Activated CD8-positive, alpha-beta memory T cell treated with anti-CD3 and anti-CD28 coated beads for 24 hours (primary cell): Measurements from ENCODE around the gene GALNT9.
"Not testable (repeated sequence)": the region's sequence is repeated elsewhere in the genome, so short reads cannot be mapped to it uniquely, and the experiment has no call there.

Experiments used
- DNase-seq: peaks from one replicate; pipeline ENCODE4 v3.0.0-alpha.2; 2020

Gene GALNT9

DNA sequence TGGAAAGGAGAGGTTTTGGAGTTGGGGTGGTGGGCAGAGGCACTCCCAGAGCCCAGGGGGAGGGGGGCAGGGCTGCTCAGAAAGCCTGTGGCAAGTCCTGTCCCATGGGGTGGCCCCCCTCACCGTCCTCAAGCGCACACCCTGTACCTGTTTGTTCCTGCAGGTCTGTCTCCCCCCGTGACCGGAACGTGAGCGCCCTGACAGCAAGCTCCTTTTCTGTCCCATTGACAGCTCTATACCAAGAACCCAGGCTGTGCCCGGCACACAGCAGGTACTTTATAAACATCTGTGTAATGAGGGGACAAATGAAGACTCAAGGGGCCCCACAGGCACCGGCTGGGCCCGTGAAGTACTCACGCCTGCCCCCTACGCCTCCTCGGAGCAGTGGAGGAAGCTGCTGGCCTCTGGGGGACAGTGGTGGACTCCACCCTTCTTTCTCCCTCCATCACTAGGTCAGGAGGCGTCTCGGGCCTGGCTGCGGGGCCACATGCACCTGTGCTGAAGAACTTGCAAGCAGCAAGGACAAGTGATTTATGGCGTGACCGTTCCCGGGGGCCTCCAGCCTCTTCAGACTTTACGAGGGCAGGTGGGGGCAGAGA, 65.8 kb downstream of the GALNT9 start:
- DNase-seq, result no peak

DNA sequence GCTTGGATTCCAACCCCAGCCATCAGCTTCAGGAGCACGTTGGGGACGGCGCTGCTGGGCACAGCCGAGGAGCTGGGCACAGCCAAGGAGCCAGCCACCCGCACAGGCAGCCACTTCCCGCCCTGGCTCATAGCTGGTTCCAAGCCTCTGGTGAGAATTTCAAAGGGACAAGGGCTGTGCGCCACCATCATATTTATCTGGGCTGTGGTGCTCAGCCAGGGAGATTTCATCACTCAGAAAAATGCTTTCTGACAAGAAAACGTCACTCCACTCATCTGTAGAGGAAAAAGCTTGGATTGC, 66.4 kb downstream of the GALNT9 start:
- DNase-seq, result no peak

DNA sequence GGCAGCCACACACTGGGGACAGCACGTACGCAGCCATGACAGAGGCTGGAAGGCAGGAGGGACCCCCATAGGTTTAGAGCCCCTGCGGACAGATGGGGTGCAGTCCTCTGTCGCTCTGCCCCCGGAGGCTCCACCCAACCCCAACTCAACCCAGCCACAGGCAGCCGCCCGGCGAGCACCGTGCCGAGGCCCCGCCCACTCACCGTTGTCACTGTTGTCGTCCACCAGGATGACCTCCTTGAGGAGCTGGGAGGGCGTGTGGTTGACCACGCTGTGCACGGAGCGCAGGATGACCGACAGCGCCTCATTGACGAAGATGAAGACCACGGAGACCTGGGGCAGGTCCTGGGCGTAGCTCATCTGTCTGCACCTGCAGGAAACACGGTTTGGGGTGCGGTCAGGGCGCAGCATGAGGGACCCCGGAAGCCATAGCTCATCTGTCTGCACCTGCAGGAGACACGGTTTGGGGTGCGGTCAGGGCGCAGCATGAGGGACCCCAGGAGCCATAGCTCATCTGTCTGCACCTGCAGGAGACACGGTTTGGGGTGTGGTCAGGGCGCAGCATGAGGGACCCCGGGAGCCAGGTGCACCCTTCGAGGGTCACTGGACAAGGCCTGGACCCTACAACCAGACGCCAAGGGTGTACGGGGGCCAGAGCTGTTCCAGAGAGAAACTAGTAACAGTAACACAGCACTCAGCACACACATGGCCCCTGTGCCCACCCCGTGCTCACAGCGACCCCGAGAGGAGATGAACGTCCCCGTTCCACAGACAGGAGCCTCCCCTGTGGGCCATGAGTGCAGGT, 66.9 kb downstream of the GALNT9 start:
- DNase-seq, result no peak

DNA sequence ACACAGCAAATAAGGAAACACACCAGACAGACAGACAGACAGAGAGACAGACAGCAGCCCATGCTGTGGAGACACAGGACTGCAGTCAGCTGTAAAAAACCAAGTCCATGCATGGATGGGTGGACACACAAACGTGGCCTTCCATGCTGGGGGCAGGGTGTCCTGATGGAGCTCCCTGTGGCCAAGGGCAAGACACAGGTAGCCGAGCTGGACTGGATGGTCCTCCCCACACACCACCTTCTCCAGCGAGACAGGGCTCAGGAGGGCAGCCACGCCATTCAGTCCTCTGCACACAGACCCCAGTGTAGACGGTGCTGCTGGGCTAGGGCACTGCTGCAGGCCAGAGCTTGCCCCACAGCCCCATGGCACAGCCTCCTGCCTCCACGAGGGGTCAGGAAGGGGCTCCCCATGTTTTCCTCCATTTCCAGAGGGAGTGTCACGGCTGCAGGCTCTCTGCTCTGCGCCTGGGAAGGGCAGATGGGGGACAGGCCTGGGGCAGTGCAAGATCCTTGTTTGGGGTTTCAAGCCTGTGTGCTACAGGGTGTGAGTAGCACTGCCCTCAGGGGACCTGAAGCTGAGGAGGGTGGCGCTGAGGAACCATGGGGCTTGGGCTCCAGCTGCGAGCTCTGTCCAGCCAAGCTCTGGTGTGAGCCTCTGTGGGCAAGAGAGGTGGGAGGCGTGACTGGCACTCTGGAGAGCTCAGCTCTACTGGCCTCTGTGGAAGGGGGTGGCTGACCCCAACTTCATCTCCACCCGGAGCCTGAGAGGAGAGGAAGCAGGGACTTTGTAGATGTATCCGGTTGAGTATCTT, 67.9 kb downstream of the GALNT9 start:
- no peak for DNase-seq

DNA sequence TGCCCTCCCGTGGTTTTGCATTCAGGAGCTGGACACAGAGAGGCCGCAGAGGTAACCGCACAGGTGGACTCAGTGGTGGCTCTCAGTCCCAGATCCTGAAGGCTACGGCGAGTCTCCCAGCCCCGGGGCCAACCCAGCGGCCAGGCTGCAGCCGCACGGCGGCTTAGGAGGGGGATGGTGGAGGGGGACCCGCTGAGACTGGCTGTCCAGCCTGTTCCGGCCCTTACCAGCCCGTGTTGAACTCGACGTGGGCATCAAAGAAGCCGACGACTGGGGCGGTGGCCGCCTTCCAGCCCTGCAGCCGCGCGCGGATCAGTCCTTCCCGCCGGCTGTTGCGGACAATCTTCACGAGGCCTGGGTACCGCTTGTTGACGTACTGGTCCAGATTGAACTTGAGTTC, 68.7 kb downstream of the GALNT9 start:
- DNase-seq, result no peak

DNA sequence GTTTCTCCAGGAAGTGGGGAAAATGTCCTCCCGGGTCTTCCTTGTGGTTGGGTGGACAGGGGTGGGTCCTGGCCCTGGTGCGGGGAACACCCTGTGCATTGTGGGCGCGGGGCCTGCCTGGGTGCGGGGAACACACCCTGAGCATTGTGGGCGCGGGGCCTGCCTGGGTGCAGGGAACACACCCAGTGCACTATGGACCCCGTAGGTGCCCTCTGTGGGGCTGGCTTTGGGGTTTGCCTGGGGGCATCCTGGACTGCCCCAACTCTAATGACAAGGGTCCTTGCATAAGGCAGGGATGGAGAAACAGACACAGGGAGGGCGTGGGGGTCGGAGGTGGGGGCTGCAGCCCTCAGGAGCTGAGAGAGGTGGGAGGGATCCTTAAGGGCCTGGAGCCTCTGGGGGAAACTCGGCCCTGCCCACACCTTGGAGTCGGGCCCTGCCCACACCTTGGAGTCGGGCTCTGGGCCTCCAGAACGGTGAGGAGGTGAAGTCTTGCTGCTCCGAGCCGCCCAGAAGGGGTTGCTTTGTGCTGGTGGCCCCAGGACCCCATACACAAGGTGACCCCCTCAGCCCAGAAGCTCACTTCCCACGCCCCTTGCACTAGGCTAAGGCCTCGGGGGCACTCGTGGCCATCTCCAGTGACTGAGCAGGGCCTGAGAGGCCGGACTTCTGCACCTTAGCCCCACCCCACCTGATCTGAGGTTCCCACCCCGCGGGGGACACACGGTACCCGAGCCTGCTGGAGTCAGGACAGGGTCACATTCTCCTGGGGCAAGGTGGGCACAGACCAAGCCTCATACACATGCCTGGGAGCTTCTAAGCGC, 69.3 kb downstream of the GALNT9 start:
- no peak for DNase-seq

DNA sequence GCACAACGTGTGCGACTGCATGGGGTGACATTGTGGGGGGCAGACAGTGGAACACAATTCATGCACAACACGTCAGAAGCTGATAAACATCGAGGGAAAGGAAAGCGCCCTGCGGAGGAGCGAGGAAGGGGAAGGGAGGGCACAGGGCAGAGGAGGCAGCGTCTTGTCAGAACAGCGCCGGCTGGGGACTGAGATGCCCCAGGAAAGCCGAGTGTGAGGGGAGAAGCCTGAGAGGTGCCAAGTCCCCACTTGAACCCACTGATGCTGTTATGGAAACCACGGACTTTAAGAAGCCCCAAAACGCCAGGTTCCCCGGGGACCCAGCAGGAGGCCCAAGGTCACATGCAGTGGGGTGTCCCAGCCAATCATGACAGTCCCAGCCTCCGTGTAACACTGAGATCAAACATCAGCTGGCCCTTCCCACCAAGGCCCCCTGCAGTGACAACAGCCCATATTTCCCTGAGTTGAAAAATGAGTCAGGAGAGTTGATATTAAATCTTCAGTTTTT, 70.0 kb downstream of the GALNT9 start:
- no peak for DNase-seq

DNA sequence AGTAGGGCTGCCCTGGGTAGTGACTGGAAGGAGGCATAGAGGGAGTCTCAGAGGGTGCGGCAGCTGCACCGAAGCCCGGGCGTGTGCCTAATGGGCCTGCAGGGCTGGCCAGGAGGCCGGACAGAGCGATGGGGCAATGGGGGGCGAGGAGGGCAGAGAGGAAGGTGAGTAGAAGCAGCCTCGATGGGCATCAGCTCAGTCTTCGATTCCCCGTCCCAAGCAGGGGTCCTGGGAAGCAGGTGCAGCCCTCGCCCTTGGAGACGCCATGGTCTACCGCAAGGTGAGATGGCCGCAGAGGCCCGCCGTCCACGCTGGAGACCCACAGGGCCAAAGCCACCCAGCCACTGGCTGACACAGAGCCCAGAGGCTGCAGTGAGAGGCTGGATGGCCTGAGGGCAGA, 70.8 kb downstream of the GALNT9 start:
- DNase-seq, result no peak

DNA sequence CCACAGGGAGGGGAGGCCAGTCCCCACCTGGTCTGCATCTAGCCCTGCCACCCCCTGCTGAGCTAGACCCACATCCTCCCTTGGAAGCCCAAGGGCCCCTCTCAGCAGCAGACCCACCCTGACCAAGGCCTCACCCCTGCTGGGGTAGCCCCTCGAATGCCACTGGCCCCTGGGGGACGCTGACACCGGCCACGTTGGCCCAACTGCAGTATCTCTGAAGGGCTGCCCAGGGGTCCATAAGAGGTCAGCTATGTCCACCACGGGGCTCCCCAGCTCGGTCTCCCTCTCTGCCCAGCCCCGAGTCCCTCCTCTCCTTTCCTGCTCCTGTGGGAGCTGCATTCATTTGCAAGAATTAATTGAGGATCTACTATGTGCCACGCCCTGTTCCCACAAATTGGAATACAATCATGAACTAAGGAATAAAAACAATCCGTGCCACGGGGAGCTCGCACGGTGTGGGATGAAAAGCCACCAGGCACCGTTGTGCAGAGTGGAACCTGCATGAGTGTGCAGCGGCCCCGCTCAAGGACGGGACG, 71.4 kb downstream of the GALNT9 start:
- no peak for DNase-seq

DNA sequence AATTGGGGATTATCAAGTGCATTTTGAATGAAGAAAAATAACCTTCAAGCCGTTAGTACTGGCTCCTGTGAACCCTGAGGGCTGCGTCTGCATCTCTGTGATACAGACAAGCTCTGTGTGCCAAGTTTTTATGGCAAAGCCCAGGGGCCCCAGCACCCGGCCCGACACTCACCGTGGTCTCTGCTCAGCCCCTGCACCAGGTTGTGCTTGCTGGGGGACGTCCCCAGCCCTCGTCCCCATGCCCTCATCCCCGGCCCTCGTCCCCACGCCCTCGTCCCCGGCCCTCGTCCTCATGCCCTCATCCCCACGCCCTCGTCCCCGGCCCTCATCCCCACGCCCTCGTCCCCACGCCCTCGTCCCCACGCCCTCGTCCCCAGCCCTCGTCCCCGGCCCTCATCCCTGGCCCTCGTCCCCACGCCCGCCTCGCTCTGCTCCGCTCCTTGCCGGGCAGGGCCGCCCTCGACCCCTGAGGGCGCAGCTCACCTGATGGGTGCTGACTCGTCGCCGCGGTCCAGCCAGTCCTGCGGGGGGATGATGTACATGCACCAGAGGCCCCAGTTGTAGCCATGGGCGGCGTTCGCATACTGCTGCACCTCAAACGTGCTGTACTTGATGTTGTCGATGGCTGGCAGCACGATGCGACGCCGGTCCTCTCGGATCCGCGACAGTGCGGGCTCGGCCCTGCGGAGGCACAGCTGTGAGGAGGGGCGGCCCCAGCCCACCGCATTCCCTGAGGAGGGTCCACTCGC, 72.0 kb downstream of the GALNT9 start:
- DNase-seq, result no peak

DNA sequence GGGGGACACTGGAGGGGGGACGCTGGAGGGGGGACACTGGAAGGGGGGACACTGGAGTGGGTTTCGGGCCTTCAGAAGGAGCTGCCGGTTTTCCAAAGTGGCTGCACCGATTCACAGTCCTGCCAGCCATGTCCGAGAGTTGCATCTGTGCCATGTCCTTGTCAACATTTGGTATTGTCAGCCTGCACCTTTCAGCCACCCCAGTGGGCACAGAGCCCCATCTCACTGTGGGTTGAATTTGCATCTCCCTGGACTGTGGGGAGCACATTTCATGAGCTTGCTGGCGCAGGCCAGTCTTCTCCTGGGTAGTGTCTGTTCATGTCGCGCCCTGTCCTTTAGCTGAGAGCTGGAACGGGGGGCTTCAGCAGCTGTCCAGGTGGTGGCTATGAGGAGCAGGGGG, 72.7 kb downstream of the GALNT9 start:
- no peak for DNase-seq

DNA sequence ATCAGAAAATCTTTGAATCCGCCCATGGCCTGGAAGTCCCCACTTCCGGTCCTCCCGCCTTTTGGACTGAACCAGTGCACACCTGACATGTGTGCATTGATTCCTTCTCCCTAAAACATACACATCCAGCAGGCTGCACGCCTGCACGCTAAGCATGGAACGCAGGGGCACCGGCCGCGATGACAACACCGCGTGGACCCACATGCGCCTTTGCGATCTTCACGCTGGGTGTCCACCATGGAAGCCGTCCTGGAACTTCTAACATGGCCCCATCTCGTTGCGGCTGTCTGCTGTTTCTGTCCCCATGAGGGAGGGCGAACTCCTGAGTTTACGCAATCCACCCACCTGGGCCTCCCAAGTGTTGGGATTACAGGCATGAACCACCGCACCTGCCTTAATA, 73.7 kb downstream of the GALNT9 start:
- no peak for DNase-seq

DNA sequence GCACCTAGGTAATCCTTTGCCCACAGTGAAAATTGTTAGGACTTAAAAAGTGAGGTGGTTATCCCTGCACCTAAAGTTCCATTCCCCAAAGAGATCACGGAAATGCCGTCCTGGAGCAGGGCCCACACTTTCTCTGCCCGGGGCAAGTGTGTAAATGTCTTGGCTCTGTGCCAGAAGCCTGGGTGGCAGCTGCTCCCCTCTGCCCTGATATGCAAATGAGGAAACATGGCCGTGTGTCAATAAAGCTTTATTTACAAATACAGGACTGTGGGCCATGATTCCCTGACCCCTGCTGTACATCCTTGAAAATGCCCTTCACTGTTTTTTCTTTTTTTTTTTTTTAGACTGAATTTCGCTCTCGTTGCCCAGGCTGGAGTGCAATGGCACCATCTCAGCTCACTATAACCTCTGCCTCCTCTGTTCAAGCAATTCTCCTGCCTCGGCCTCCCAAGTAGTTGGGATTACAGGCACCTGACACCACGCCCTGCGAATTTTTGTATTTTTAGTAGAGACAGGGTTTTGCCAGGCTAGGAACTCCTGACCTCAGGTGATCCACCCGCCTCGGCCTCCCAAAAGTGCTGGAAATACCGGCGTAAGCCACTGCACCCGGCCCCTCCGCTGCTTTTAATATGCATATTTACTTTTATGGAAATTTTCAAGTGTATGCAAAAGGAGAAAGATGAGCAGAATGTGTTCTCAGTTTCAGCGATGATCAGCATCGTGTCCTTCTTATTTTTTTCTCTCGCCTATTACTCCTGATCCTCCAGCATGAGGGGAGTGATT, 75.5 kb downstream of the GALNT9 start:
- DNase-seq, result no peak

DNA sequence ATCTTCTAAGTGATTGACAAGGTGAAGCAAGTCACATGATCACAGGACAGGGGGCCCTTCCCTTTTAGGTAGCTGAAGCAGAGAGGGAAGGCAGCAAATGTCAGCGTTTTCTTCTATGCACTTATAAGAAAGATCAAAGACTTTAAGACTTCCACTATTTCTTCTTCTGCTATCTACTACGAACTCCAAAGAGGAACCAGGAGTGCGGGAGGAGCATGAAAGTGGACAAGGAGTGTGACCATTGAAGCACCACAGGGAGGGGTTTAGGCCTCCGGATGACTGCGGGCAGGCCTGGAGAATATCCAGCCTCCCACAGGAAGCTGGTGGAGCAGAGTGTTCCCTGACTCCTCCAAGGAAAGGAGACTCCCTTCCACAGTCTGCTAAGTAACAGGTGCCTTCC, 76.4 kb downstream of the GALNT9 start:
- DNase-seq, result not testable (repeated sequence)

DNA sequence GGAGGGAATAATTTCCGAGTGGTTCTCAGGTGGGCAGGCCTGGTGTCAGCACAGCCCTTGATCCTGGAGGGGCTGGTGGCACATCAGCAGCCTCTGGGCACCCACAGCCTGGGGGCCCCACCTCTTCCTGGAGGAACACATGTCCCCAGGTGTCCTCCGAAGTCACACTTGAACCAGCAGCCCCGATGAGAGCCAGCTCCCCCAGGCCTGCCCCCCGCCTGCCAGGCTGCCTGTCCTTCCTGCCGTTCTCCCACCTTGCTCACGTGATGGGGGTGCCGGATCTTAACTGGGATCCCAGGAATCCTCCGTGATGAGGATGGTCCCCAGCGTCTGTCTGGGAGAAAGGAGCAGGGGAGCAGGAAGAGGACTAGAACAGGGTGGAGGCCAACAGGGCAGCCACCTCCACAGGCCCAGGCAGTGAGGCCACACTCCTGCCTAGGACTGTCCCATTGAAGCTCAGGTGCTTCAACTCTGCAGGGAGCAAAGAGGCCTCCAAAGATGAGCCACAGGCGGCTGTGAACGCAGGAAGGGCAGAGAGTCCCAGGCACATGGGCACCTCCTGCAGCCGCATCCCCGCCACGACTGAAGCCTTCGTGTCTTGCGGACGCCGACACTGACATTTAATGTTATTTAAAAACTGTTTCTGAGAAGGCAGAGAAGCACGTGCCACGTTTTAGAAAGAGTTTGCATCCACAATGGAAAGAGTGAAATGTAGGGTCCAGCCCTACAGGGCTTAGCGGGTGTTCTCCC, 77.5 kb downstream of the GALNT9 start:
- DNase-seq, result no peak

DNA sequence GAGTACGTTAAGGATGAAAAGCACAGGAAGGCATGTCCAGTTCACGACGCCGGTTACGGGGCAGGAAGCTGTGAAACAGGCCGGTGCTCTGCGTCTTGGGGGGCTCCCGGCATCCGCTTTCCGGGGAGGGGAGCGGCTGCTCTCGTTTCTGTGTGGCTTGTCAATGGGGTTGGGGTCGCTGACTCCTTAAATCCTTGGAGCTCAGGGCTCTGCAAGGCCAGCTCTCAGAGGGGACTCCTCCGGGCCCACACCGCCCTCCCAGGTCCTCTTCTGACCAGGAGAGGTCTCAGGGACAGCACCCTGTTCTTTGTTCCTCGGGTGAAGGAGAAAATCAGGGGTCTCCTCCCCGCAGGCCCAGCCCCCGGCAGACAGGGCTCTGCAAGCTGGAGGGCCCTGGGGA, 78.1 kb downstream of the GALNT9 start:
- DNase-seq, result no peak

DNA sequence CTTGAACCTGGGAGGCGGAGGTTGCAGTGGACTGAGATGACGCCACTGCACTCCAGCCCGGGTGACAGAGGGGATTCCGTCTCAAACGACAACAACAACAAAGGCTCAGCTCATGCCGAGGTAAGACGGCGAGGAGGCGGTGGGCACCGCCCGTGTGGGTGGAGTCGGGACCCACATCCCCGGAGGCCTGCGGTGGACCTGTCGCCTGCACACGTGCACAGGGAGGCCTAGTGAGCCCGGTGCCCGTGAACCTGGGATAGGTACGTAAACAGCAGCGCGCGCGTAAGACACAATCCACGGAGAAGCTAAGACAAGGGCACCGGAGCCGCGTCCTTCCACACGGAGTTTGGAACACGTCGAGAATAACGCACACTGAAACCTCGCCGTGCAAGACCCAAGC, 78.7 kb downstream of the GALNT9 start:
- no peak for DNase-seq

DNA sequence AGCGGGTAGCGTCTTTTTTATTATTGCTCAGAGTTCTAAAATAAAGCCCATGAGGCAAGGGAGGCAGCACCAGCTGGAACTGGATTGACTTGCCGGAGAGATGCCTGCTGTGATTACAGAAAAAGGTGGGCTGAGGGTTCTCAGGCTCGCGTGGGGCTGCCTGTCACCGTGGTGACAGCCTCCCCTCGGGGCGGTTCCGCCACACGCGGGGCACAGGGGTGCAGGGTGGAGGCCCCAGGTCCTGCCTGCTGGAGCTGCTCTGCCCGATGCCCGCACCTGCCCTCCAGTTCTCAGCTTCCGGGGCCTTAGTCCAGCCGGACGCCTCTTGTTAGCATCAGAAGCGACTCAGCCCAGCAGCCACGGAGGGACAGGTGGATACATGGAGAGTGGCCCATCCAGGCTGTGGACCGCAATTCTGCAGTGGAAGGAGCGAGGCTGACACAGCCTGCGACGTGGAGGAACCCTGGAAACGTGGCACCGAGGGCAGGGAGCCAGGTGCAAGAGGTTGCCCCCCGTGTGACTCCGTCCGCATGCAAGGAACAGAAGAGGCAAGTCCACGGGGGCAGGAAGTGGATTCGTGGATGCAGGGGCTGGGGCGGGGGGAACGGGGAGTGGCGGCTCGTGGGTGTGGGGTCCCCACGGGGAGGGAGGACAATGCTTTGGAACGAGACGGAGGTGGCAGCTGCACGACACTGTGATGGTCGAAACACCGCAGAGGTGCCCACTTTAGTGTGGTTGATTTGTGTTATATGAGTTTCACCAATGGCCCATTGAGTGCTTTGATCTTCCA, 79.5 kb downstream of the GALNT9 start:
- no peak for DNase-seq

DNA sequence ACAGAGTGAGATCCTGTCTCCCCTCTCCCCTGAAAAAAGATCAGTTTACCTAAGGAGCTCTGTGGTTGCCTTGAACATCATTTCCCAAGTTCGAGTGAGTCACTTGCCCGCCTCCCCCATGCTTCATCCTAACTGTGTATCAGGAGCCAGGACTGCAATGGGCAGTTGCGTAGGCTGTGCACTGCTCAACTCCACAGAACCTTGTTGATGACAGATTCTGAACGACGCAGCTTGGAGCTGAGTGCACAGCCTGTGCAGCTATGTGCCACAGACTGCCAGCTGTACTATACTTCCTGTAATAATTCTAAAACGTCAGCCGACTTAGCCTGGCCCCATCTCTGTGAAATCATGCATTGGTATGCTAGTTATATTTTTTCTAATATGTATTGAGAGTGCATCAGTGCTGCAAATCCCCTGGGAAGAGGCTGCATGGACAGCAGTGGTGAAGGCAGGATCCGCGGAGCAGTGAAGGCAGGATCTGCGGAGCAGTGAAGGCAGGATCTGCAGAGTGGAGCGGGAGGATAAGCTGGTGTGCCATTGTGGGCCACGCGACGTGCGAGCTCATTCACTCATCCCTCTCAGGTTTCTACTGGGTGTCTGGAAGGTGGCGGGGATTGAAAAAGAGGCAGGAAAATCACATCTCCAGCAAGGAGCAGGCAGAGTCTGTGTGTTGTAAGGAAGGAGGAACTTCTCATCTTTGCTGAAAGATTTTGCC, 80.8 kb downstream of the GALNT9 start:
- DNase-seq, result no peak
